A673 (cell line): ENCODE measurements around the gene NKX2-8.

Experiments
- CTCF ChIP-seq: fragments of 300-800, 200-600 bp; sonication (generic); conservative IDR thresholded peaks from 2 replicates; pipeline ENCODE4 v1.5.1; 2017; ENCODE audit warnings: low read depth, mild to moderate bottlenecking, antibody characterized with exemption, low read length, moderate library complexity, mixed read lengths
- EZH2 ChIP-seq: fragments of 200-600 bp; sonication (generic); IDR thresholded peaks from 2 replicates; pipeline ENCODE4 v1.6.1; 2017; ENCODE audit warnings: borderline replicate concordance, low read depth, mild to moderate bottlenecking, mixed read lengths, antibody characterized with exemption, low read length; ENCODE audit not compliant: poor library complexity, severe bottlenecking

DNA sequence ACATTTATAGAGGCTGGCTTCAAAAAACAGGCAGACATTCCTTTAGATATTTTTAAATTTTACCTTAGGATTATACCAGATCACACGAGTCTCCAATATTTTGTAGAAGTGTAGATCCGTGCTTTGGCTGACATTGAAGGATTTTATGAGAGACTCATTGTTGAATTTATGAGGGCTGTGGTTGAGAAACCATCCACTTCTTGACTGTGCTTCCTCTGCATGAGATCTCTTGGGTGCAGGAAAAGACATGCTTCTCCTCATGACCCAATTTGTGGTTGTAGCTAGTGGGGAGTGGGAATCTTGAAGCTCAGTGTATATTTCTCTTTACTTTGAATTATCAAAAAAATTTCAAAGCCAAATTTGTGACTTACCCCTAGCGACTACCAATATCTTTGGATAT, 36.7 kb upstream of the NKX2-8 start:
- TF ChIP-seq CTCF = no peak
- TF ChIP-seq EZH2 = no peak
